ENCODE results near the gene ZNF195. TPM values are rescaled to one million over a fixed set of nuclear protein-coding genes. Genes with fewer than 3 reads are reported as not detected.
"Not testable (repeated sequence)": the region's sequence is repeated elsewhere in the genome, so short reads cannot be mapped to it uniquely, and the experiment has no call there.

Gene ZNF195
- total and polyA plus RNA-seq, 5 donors from 2014 or later: 23.1 to 31.3 (median 25.5) TPM

GRCh38 chr11:3342709-3343108 is 36.2 kb downstream of the ZNF195 start:
- H3K36me3 Mint-ChIP-seq: peaks cover 6% of the 10 kb centered on the region
- Histone ChIP-seq H3K4me1 (ENCODE audit: control insufficient read depth, insufficient read depth, low read length, poor library complexity, severe bottlenecking) (no peaks in the 10 kb centered on the region), H3K9me3 (ENCODE audit: control insufficient read depth in 2 of 2, low read length in 2 of 2) (peaks cover 0 to 6% of the 10 kb centered on the region in 2 experiments), H3K27me3 (ENCODE audit: control insufficient read depth, insufficient read depth, low read length) (peaks cover 7% of the 10 kb centered on the region), H3K27ac (ENCODE audit: insufficient read depth, low read length, poor library complexity, severe bottlenecking) (no peak overlapping the region), H3K36me3 (ENCODE audit: control insufficient read depth, insufficient read depth, low read length) (no peaks in the 10 kb centered on the region), H3K4me3 (ENCODE audit: low read depth, low read length) (no peak overlapping the region)
- DNase-seq (no peak), ATAC-seq (ENCODE audit: low read depth in 2 of 2) (no peak)
- no peak overlapping the region for H3K4me3 Mint-ChIP-seq
- H3K27ac Mint-ChIP-seq: no peak overlapping the region
- peaks cover 51% of the 10 kb centered on the region for H3K27me3 Mint-ChIP-seq
- peaks cover 0 to 4% (median 0%) of the 10 kb centered on the region in 4 donors for H3K4me1 Mint-ChIP-seq
- peaks cover 1 to 8% (median 5%) of the 10 kb centered on the region in 7 donors for H3K9me3 Mint-ChIP-seq

DNA sequence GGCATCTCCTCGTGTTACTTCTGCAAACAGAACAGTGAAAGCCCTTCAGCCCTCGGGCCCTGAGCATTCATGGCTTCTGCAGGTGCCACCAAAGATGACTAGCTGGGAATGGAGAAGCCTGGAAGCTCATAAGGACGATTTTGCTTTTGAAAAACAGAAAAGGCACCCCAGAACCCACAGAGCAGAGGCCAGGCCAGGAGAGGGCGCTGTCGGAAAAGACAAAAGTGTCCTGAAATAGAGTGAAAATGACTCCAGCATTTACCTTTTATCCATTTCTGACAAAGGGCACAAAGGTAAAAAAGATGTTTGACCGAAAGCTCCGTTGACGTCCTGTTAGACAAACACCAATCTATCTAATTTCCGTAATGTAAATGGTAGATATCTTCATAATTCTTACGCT is 37.6 kb downstream of the ZNF195 start:
- H3K36me3 ChIP-seq (ENCODE audit: control insufficient read depth, insufficient read depth, low read length): no peaks in the 10 kb centered on the region
- ATAC-seq (ENCODE audit: low read depth in 2 of 2) (no peak), DNase-seq (peak; percentile 41 to 56 (median 49))
- no peaks in the 10 kb centered on the region for H3K36me3 Mint-ChIP-seq
- H3K4me1 ChIP-seq (ENCODE audit: control insufficient read depth, insufficient read depth, low read length, poor library complexity, severe bottlenecking): no peaks in the 10 kb centered on the region
- peaks cover 7% of the 10 kb centered on the region for H3K27me3 ChIP-seq (ENCODE audit: control insufficient read depth, insufficient read depth, low read length)
- H3K4me3 Mint-ChIP-seq: no peak overlapping the region
- H3K27ac Mint-ChIP-seq: no peak overlapping the region
- H3K9me3 Mint-ChIP-seq: peaks cover 0 to 2% (median 0%) of the 10 kb centered on the region in 7 donors
- peaks cover 0 to under 1% of the 10 kb centered on the region in 2 experiments for H3K9me3 ChIP-seq (ENCODE audit: control insufficient read depth in 2 of 2, low read length in 2 of 2)
- peaks cover 51% of the 10 kb centered on the region for H3K27me3 Mint-ChIP-seq
- H3K4me3 ChIP-seq (ENCODE audit: low read depth, low read length): no peak overlapping the region
- H3K27ac ChIP-seq (ENCODE audit: insufficient read depth, low read length, poor library complexity, severe bottlenecking): no peak overlapping the region
- H3K4me1 Mint-ChIP-seq: peaks cover 0 to 4% (median 0%) of the 10 kb centered on the region in 4 donors

- no peak for DNase-seq
- no peaks in the 10 kb centered on the region for H3K4me1 ChIP-seq (ENCODE audit: control insufficient read depth, insufficient read depth, low read length, poor library complexity, severe bottlenecking)
- no peak overlapping the region for H3K27ac ChIP-seq (ENCODE audit: insufficient read depth, low read length, poor library complexity, severe bottlenecking)
- no peaks in the 10 kb centered on the region for H3K36me3 ChIP-seq (ENCODE audit: control insufficient read depth, insufficient read depth, low read length)
- no peak overlapping the region for H3K4me3 Mint-ChIP-seq
- peaks cover 7% of the 10 kb centered on the region for H3K27me3 ChIP-seq (ENCODE audit: control insufficient read depth, insufficient read depth, low read length)
- peaks cover 0 to 2% (median 0%) of the 10 kb centered on the region in 7 donors for H3K9me3 Mint-ChIP-seq
- H3K9me3 ChIP-seq (ENCODE audit: control insufficient read depth in 2 of 2, low read length in 2 of 2): no peaks in the 10 kb centered on the region
- peak overlapping the region in 1 of 3 donors; percentile 60 for H3K27ac Mint-ChIP-seq
- H3K4me1 Mint-ChIP-seq: peaks cover 0 to 4% (median 0%) of the 10 kb centered on the region in 4 donors
- no peaks in the 10 kb centered on the region for H3K36me3 Mint-ChIP-seq
- peaks cover 48% of the 10 kb centered on the region for H3K27me3 Mint-ChIP-seq
- no peak for ATAC-seq (ENCODE audit: low read depth in 2 of 2)
- H3K4me3 ChIP-seq (ENCODE audit: low read depth, low read length): no peak overlapping the region
Measured at GRCh38 chr11:3340025-3340424, 38.9 kb downstream of the ZNF195 start.

GRCh38 chr11:3339340-3339624 is 39.7 kb downstream of the ZNF195 start:
- no peak overlapping the region for H3K4me3 ChIP-seq (ENCODE audit: low read depth, low read length)
- Mint-ChIP-seq H3K4me3 (no peak overlapping the region), H3K36me3 (no peaks in the 10 kb centered on the region), H3K27ac (no peak overlapping the region), H3K9me3 (peaks cover 0 to 2% (median 0%) of the 10 kb centered on the region in 7 donors), H3K4me1 (peaks cover 0 to 4% (median 0%) of the 10 kb centered on the region in 4 donors), H3K27me3 (peaks cover 46% of the 10 kb centered on the region)
- H3K36me3 ChIP-seq (ENCODE audit: control insufficient read depth, insufficient read depth, low read length): no peaks in the 10 kb centered on the region
- no peak for ATAC-seq (ENCODE audit: low read depth in 2 of 2)
- no peak overlapping the region for H3K27ac ChIP-seq (ENCODE audit: insufficient read depth, low read length, poor library complexity, severe bottlenecking)
- H3K4me1 ChIP-seq (ENCODE audit: control insufficient read depth, insufficient read depth, low read length, poor library complexity, severe bottlenecking): no peaks in the 10 kb centered on the region
- H3K27me3 ChIP-seq (ENCODE audit: control insufficient read depth, insufficient read depth, low read length): peaks cover 7% of the 10 kb centered on the region
- no peaks in the 10 kb centered on the region for H3K9me3 ChIP-seq (ENCODE audit: control insufficient read depth in 2 of 2, low read length in 2 of 2)
- no peak for DNase-seq

DNA sequence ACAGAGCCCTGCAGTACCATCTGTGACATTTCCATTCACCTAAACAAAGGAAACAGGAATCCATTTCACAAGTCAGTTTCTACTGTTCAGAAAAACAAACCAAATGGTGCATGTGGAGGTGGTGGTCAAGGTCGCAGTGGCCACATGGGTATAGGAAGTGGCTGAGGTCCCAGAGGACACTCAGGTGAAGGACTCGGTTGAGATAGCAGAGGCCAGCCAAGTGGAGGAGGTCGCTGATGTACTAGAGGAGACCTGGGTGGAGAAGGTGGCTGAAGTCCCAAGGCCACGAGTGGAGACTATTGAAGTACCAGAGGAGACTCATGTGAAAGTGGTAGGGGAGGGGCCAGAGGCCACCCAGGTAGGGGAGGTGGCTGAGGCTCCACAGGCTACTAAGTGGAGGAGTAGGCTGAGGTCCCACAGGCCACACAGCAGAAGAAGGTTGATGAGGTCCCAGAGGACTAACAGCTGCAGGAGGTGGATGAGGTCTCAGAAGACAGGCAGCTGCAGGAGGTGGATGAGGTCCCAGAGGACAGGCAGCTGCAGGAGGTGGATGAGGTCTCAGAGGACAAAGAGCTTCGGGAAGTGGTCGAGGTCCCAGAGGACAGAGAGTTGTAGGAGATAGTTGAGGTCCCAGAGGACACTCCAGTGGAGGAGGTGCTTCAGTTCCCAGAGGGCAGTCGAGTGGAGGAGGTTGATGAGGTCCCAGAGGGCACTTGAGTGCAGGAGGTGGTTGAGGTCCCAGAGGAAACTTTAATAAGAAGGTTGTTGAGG is 40.2 kb downstream of the ZNF195 start:
- Mint-ChIP-seq H3K27ac (no peak overlapping the region), H3K36me3 (no peaks in the 10 kb centered on the region), H3K27me3 (peaks cover 43% of the 10 kb centered on the region), H3K9me3 (peaks cover 0 to 1% (median 0%) of the 10 kb centered on the region in 7 donors), H3K4me1 (peaks cover 0 to 4% (median 0%) of the 10 kb centered on the region in 4 donors), H3K4me3 (no peak overlapping the region)
- no peaks in the 10 kb centered on the region for H3K9me3 ChIP-seq (ENCODE audit: control insufficient read depth in 2 of 2, low read length in 2 of 2)
- ATAC-seq (ENCODE audit: low read depth in 2 of 2): no peak
- H3K4me1 ChIP-seq (ENCODE audit: control insufficient read depth, insufficient read depth, low read length, poor library complexity, severe bottlenecking): no peaks in the 10 kb centered on the region
- DNase-seq: no peak
- H3K27me3 ChIP-seq (ENCODE audit: control insufficient read depth, insufficient read depth, low read length): peaks cover 7% of the 10 kb centered on the region
- H3K4me3 ChIP-seq (ENCODE audit: low read depth, low read length): no peak overlapping the region
- H3K27ac ChIP-seq (ENCODE audit: insufficient read depth, low read length, poor library complexity, severe bottlenecking): no peak overlapping the region
- H3K36me3 ChIP-seq (ENCODE audit: control insufficient read depth, insufficient read depth, low read length): no peaks in the 10 kb centered on the region

- peaks cover 27% of the 10 kb centered on the region for H3K27me3 Mint-ChIP-seq
- not testable (repeated sequence) for H3K9me3 ChIP-seq (ENCODE audit: control insufficient read depth in 2 of 2, low read length in 2 of 2); H3K9me3 Mint-ChIP-seq; H3K4me3 Mint-ChIP-seq; H3K27ac Mint-ChIP-seq; ATAC-seq (ENCODE audit: low read depth in 2 of 2); DNase-seq; H3K4me1 Mint-ChIP-seq; H3K27ac ChIP-seq (ENCODE audit: insufficient read depth, low read length, poor library complexity, severe bottlenecking); H3K36me3 Mint-ChIP-seq; H3K4me3 ChIP-seq (ENCODE audit: low read depth, low read length); H3K36me3 ChIP-seq (ENCODE audit: control insufficient read depth, insufficient read depth, low read length); H3K4me1 ChIP-seq (ENCODE audit: control insufficient read depth, insufficient read depth, low read length, poor library complexity, severe bottlenecking); H3K27me3 ChIP-seq (ENCODE audit: control insufficient read depth, insufficient read depth, low read length)
Measured at GRCh38 chr11:3336420-3336819, 42.5 kb downstream of the ZNF195 start.

GRCh38 chr11:3333157-3333556 is 45.8 kb downstream of the ZNF195 start:
- H3K9me3 ChIP-seq (ENCODE audit: control insufficient read depth in 2 of 2, low read length in 2 of 2); ATAC-seq (ENCODE audit: low read depth in 2 of 2); H3K4me3 Mint-ChIP-seq; H3K4me3 ChIP-seq (ENCODE audit: low read depth, low read length); H3K27ac Mint-ChIP-seq; H3K9me3 Mint-ChIP-seq; H3K4me1 Mint-ChIP-seq; DNase-seq; H3K27me3 Mint-ChIP-seq; H3K36me3 Mint-ChIP-seq; H3K36me3 ChIP-seq (ENCODE audit: control insufficient read depth, insufficient read depth, low read length); H3K27me3 ChIP-seq (ENCODE audit: control insufficient read depth, insufficient read depth, low read length); H3K4me1 ChIP-seq (ENCODE audit: control insufficient read depth, insufficient read depth, low read length, poor library complexity, severe bottlenecking); H3K27ac ChIP-seq (ENCODE audit: insufficient read depth, low read length, poor library complexity, severe bottlenecking): not testable (repeated sequence)

DNA sequence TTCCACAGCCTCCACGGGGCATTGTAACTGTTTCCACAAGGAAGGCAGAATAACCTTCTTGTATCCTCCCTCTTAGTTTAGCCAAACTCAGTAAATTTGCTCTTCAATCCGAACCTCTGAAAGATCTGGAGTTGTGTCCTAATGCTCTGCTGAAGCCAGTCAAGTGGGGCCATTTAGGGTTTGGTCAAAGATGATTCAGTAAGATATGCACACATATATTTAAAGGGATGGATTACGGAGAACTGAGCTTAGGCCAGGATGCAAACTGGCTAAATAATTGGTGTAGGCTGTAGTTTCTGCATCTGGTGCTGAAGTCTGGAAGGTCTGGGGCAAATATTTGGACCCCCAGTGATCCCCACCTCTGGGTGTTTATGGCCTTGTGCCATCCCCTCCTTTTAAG is 47.9 kb downstream of the ZNF195 start:
- DNase-seq; H3K36me3 Mint-ChIP-seq; H3K4me1 Mint-ChIP-seq; H3K27me3 Mint-ChIP-seq; H3K27ac ChIP-seq (ENCODE audit: insufficient read depth, low read length, poor library complexity, severe bottlenecking); H3K27me3 ChIP-seq (ENCODE audit: control insufficient read depth, insufficient read depth, low read length); H3K4me3 Mint-ChIP-seq; H3K4me1 ChIP-seq (ENCODE audit: control insufficient read depth, insufficient read depth, low read length, poor library complexity, severe bottlenecking); ATAC-seq (ENCODE audit: low read depth in 2 of 2); H3K4me3 ChIP-seq (ENCODE audit: low read depth, low read length); H3K9me3 ChIP-seq (ENCODE audit: control insufficient read depth in 2 of 2, low read length in 2 of 2); H3K27ac Mint-ChIP-seq; H3K9me3 Mint-ChIP-seq; H3K36me3 ChIP-seq (ENCODE audit: control insufficient read depth, insufficient read depth, low read length): not testable (repeated sequence)
